ENCODE measurements around the gene HDDC2. TPM values are rescaled to one million over a fixed set of nuclear protein-coding genes. Genes with fewer than 3 reads are reported as not detected.

The HDDC2 gene
- total RNA-seq, 1 donor from 2014 or later = 102 TPM

GRCh38 chr6:125312478-125312877, 10.7 kb upstream of the HDDC2 start:
- TF ChIP-seq, protein P1, sequence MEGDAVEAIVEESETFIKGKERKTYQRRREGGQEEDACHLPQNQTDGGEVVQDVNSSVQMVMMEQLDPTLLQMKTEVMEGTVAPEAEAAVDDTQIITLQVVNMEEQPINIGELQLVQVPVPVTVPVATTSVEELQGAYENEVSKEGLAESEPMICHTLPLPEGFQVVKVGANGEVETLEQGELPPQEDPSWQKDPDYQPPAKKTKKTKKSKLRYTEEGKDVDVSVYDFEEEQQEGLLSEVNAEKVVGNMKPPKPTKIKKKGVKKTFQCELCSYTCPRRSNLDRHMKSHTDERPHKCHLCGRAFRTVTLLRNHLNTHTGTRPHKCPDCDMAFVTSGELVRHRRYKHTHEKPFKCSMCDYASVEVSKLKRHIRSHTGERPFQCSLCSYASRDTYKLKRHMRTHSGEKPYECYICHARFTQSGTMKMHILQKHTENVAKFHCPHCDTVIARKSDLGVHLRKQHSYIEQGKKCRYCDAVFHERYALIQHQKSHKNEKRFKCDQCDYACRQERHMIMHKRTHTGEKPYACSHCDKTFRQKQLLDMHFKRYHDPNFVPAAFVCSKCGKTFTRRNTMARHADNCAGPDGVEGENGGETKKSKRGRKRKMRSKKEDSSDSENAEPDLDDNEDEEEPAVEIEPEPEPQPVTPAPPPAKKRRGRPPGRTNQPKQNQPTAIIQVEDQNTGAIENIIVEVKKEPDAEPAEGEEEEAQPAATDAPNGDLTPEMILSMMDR (IDR thresholded peaks at IDR 0.05; ENCODE audit: unreplicated experiment) = no peak
- Mint-ChIP-seq H3K27me3 (ENCODE audit: low read depth) (no peaks in the 10 kb centered on the region), H3K27ac (no peak overlapping the region), H3K9me3 (no peaks in the 10 kb centered on the region), H3K4me1 (peaks cover 18% of the 10 kb centered on the region), H3K36me3 (no peaks in the 10 kb centered on the region), H3K4me3 (no peak overlapping the region)
- DNase-seq (ENCODE audit: low spot score in 2 of 2, unreplicated experiment in 2 of 2) = no peak

DNA sequence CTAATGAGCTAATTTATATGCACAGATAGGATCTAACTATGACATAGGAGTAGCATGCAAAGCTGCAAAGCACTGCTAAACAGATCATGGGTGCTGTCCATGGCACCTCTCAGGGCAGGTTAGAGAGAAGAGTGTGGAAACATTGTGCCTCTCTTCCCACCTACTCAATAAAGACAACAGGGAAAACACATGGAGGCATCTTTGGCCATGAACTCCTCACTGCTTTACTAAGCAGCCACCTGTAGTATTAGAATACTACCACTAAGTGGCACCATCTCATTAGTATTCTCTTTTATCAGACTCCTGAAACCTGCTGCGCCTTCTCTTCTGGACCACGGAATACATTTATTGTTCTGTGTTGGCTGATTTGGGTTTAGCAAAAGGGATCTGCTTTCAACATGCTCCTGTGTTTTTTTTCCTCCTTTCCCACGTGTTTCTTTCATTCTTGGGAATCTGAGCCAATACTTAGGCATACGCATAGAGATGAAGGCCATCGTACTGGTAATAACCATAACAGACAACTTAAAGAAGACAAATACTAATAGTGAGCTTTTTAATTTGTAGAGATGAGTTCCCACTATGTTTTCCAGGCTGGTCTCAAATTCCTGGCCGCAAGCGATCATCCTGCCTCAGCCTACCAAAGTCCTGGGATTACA, 9.4 kb upstream of the HDDC2 start:
- Mint-ChIP-seq H3K27me3 (ENCODE audit: low read depth) (no peaks in the 10 kb centered on the region), H3K4me3 (no peak overlapping the region), H3K4me1 (peaks cover 28% of the 10 kb centered on the region), H3K27ac (no peak overlapping the region), H3K9me3 (no peaks in the 10 kb centered on the region), H3K36me3 (no peaks in the 10 kb centered on the region)
- TF ChIP-seq, protein P1 (IDR thresholded peaks at IDR 0.05; ENCODE audit: unreplicated experiment) = peak; percentile 80
- DNase-seq (ENCODE audit: low spot score in 2 of 2, unreplicated experiment in 2 of 2) = no peak

- TF ChIP-seq, protein P1 (IDR thresholded peaks at IDR 0.05; ENCODE audit: unreplicated experiment) = no peak
- Mint-ChIP-seq H3K27me3 (ENCODE audit: low read depth) (no peaks in the 10 kb centered on the region), H3K4me1 (peaks cover 30% of the 10 kb centered on the region), H3K27ac (peak overlapping the region; percentile 11), H3K36me3 (peaks cover 2% of the 10 kb centered on the region), H3K9me3 (peaks cover 12% of the 10 kb centered on the region), H3K4me3 (no peak overlapping the region)
- DNase-seq (ENCODE audit: low spot score in 2 of 2, unreplicated experiment in 2 of 2) = no peak
Measured at GRCh38 chr6:125307964-125308615, 6.3 kb upstream of the HDDC2 start.

GRCh38 chr6:125307150-125307838, 5.5 kb upstream of the HDDC2 start:
- H3K9me3 Mint-ChIP-seq = peaks cover 12% of the 10 kb centered on the region
- peaks cover 2% of the 10 kb centered on the region for H3K36me3 Mint-ChIP-seq
- DNase-seq (ENCODE audit: low spot score in 2 of 2, unreplicated experiment in 2 of 2) = no peak
- H3K4me3 Mint-ChIP-seq = no peak overlapping the region
- H3K27me3 Mint-ChIP-seq (ENCODE audit: low read depth) = no peaks in the 10 kb centered on the region
- no peak overlapping the region for H3K27ac Mint-ChIP-seq
- TF ChIP-seq, protein P1 (IDR thresholded peaks at IDR 0.05; ENCODE audit: unreplicated experiment) = no peak
- H3K4me1 Mint-ChIP-seq = peaks cover 30% of the 10 kb centered on the region

- DNase-seq (ENCODE audit: low spot score in 2 of 2, unreplicated experiment in 2 of 2) = no peak
- H3K9me3 Mint-ChIP-seq = peaks cover 12% of the 10 kb centered on the region
- no peak overlapping the region for H3K4me3 Mint-ChIP-seq
- H3K27me3 Mint-ChIP-seq (ENCODE audit: low read depth) = no peaks in the 10 kb centered on the region
- TF ChIP-seq, protein P1 (IDR thresholded peaks at IDR 0.05; ENCODE audit: unreplicated experiment) = no peak
- peak overlapping the region; percentile 58 for H3K27ac Mint-ChIP-seq
- H3K4me1 Mint-ChIP-seq = peaks cover 30% of the 10 kb centered on the region
- peaks cover 2% of the 10 kb centered on the region for H3K36me3 Mint-ChIP-seq
Measured at GRCh38 chr6:125306756-125307149, 5.0 kb upstream of the HDDC2 start.
